Peyer's patch (tissue), 4 donors: ENCODE results near the gene GPN2. TPM values are rescaled to one million over a fixed set of nuclear protein-coding genes. Genes with fewer than 3 reads are reported as not detected.

Source experiments
- DNase-seq, 3 donors: peaks; one replicate each; pipeline ENCODE4 v3.0.0-alpha.2; 2017 to 2019
- H3K27ac ChIP-seq, 4 donors: fragments of 200-600 bp; sonication (generic); one replicate each; pipeline ENCODE4 v1.5.1; 2016 to 2019
- H3K27me3 ChIP-seq, 2 donors: fragments of 200-600 bp; sonication (generic); one replicate each; pipeline ENCODE4 v1.5.1; 2019
- H3K36me3 ChIP-seq, 3 donors: fragments of 200-600 bp; sonication (generic); one replicate each; pipeline ENCODE4 v1.5.1; 2016 to 2019
- H3K4me1 ChIP-seq, 4 donors: fragments of 200-600 bp; sonication (generic); one replicate each; pipeline ENCODE4 v1.5.1; 2016 to 2019
- H3K4me3 ChIP-seq, 4 donors: fragments of 200-600 bp; sonication (generic); 1 replicate in 3 of 4; 2 replicates in 1 of 4; pipeline ENCODE4 v1.5.1; 2016 to 2019; ENCODE audit warnings: mild to moderate bottlenecking in 1 of 4
- H3K9me3 ChIP-seq, 4 donors: fragments of 200-600 bp; sonication (generic); one replicate each; pipeline ENCODE4 v1.5.1; 2016 to 2019; ENCODE audit warnings: mild to moderate bottlenecking in 1 of 4
- CTCF ChIP-seq, 6 experiments: fragments of 450-650 bp in 4 of 6; fragments of 200-600 bp in 2 of 6; sonication (generic) in 1 of 6; IDR thresholded peaks; one replicate each; pipeline ENCODE4 v1.5.1; 2017 to 2019; ENCODE audit warnings: antibody characterized with exemption in 6 of 6, mild to moderate bottlenecking in 3 of 6, moderate library complexity in 1 of 6
- POLR2A ChIP-seq, 2 donors: fragments of 450-650 bp; IDR thresholded peaks; one replicate each; pipeline ENCODE4 v1.5.1; 2017; ENCODE audit warnings: antibody characterized with exemption in 2 of 2, mild to moderate bottlenecking in 2 of 2, moderate library complexity in 2 of 2
- total RNA-seq, 4 donors: library from RNA; depleted of rRNA; stranded (reverse); fragments of >200 nt; gene quantifications; one replicate each; pipeline ENCODE4 v1.1.0, GENCODE V29; 2016

GPN2 gene
- total RNA-seq, 4 donors from 2014 or later, result 13.5 to 19.6 (median 17.3) TPM

- Histone ChIP-seq H3K4me1 (peaks cover 0 to 27% (median 5%) of the 10 kb centered on the region in 4 donors), H3K36me3 (peaks cover 0 to 14% (median 0%) of the 10 kb centered on the region in 3 donors), H3K9me3 (no peaks in the 10 kb centered on the region), H3K4me3 (no peak overlapping the region), H3K27me3 (no peaks in the 10 kb centered on the region), H3K27ac (no peak overlapping the region)
- TF ChIP-seq POLR2A (IDR thresholded peaks at IDR 0.05), result no peak
- no peak for TF ChIP-seq CTCF (IDR thresholded peaks at IDR 0.05)
- no peak for DNase-seq
These were observed 31.0 kb downstream of the GPN2 start for GRCh38 chr1:26858891-26859640.

- Histone ChIP-seq H3K4me3 (no peak overlapping the region), H3K9me3 (no peaks in the 10 kb centered on the region), H3K4me1 (peaks cover 0 to 23% (median 0%) of the 10 kb centered on the region in 4 donors), H3K27me3 (no peaks in the 10 kb centered on the region), H3K36me3 (peaks cover 0 to 22% (median 0%) of the 10 kb centered on the region in 3 donors), H3K27ac (no peak overlapping the region)
- TF ChIP-seq CTCF (IDR thresholded peaks at IDR 0.05) (no peak), POLR2A (IDR thresholded peaks at IDR 0.05) (no peak)
- no peak for DNase-seq
These were observed 31.9 kb downstream of the GPN2 start for GRCh38 chr1:26858160-26858559.

GRCh38 chr1:26857473-26858060 is 32.5 kb downstream of the GPN2 start:
- no peak for DNase-seq
- Histone ChIP-seq H3K9me3 (no peaks in the 10 kb centered on the region), H3K4me1 (peaks cover 0 to 23% (median 0%) of the 10 kb centered on the region in 4 donors), H3K4me3 (no peak overlapping the region), H3K27me3 (no peaks in the 10 kb centered on the region), H3K27ac (no peak overlapping the region), H3K36me3 (peaks cover 0 to 26% (median 0%) of the 10 kb centered on the region in 3 donors)
- TF ChIP-seq CTCF (IDR thresholded peaks at IDR 0.05), result no peak
- TF ChIP-seq POLR2A (IDR thresholded peaks at IDR 0.05), result no peak

- Histone ChIP-seq H3K27ac (no peak overlapping the region), H3K36me3 (peaks cover 0 to 33% (median 0%) of the 10 kb centered on the region in 3 donors), H3K27me3 (no peaks in the 10 kb centered on the region), H3K9me3 (no peaks in the 10 kb centered on the region), H3K4me1 (peaks cover 0 to 16% (median 0%) of the 10 kb centered on the region in 4 donors), H3K4me3 (no peak overlapping the region)
- no peak for DNase-seq
- TF ChIP-seq CTCF (IDR thresholded peaks at IDR 0.05) (no peak), POLR2A (IDR thresholded peaks at IDR 0.05) (no peak)
These were observed 33.2 kb downstream of the GPN2 start for GRCh38 chr1:26856604-26857469.

- peaks cover 0 to 10% (median 0%) of the 10 kb centered on the region in 4 donors for H3K4me1 ChIP-seq
- H3K4me3 ChIP-seq, result no peak overlapping the region
- no peaks in the 10 kb centered on the region for H3K9me3 ChIP-seq
- H3K27me3 ChIP-seq, result no peaks in the 10 kb centered on the region
- TF ChIP-seq POLR2A (IDR thresholded peaks at IDR 0.05) (no peak), CTCF (IDR thresholded peaks at IDR 0.05) (no peak)
- DNase-seq, result no peak
- no peak overlapping the region for H3K27ac ChIP-seq
- H3K36me3 ChIP-seq, result peaks cover 0 to 40% (median 0%) of the 10 kb centered on the region in 3 donors
These were observed 33.9 kb downstream of the GPN2 start for GRCh38 chr1:26856181-26856580.
